Kidney epithelial cell (primary cell): ENCODE data around the gene UVSSA. TPM values are rescaled to one million over a fixed set of nuclear protein-coding genes. Genes with fewer than 3 reads are reported as not detected.

Source experiments
- DNase-seq: peaks from one replicate; pipeline ENCODE4 v3.0.0-alpha.2; 2010; ENCODE audit warnings: low read depth
- H3K27me3 ChIP-seq: 2 replicates; pipeline ENCODE4 v1.6.0; 2011; ENCODE audit warnings: low read length; ENCODE audit not compliant: control insufficient read depth, insufficient read depth
- H3K36me3 ChIP-seq: 2 replicates; pipeline ENCODE4 v1.5.1; 2011; ENCODE audit warnings: low read length; ENCODE audit not compliant: control insufficient read depth, insufficient read depth
- H3K4me3 ChIP-seq: 2 replicates; pipeline ENCODE4 v1.5.1; 2011; ENCODE audit warnings: low read depth, mild to moderate bottlenecking, control low read depth, low read length
- total RNA-seq: library from RNA; depleted of rRNA; stranded (reverse); fragments of >200 nt; gene quantifications from 2 replicates; pipeline ENCODE4 v1.2.3, GENCODE V29; 2015
- TF ChIP-seq, protein P1 (sequence below): IDR thresholded peaks from 2 replicates; pipeline ENCODE4 v1.5.1; 2011; ENCODE audit warnings: mild to moderate bottlenecking, moderate library complexity, low read length, control low read depth, inconsistent platforms; ENCODE audit not compliant: insufficient read depth, poor library complexity, severe bottlenecking

UVSSA gene
- total RNA-seq, 1 donor from 2014 or later: 13.0 TPM

- Histone ChIP-seq H3K27me3 (no peaks in the 10 kb centered on the region), H3K36me3 (no peaks in the 10 kb centered on the region), H3K4me3 (peak overlapping the region; percentile 62)
- TF ChIP-seq, protein P1, sequence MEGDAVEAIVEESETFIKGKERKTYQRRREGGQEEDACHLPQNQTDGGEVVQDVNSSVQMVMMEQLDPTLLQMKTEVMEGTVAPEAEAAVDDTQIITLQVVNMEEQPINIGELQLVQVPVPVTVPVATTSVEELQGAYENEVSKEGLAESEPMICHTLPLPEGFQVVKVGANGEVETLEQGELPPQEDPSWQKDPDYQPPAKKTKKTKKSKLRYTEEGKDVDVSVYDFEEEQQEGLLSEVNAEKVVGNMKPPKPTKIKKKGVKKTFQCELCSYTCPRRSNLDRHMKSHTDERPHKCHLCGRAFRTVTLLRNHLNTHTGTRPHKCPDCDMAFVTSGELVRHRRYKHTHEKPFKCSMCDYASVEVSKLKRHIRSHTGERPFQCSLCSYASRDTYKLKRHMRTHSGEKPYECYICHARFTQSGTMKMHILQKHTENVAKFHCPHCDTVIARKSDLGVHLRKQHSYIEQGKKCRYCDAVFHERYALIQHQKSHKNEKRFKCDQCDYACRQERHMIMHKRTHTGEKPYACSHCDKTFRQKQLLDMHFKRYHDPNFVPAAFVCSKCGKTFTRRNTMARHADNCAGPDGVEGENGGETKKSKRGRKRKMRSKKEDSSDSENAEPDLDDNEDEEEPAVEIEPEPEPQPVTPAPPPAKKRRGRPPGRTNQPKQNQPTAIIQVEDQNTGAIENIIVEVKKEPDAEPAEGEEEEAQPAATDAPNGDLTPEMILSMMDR: no peak
- DNase-seq: no peak
Observed at GRCh38 chr4:1347410-1347864, 429 bp downstream of the UVSSA start.

GRCh38 chr4:1348014-1348513 lies 1.1 kb downstream of the UVSSA start:
- H3K4me3 ChIP-seq: peak overlapping the region; percentile 62
- H3K36me3 ChIP-seq: no peaks in the 10 kb centered on the region
- H3K27me3 ChIP-seq: no peaks in the 10 kb centered on the region
- no peak for DNase-seq
- TF ChIP-seq, protein P1: no peak

- Histone ChIP-seq H3K36me3 (no peaks in the 10 kb centered on the region), H3K27me3 (no peaks in the 10 kb centered on the region)
Observed at GRCh38 chr4:1348746-1349145, 1.7 kb downstream of the UVSSA start.

GRCh38 chr4:1349359-1350168 lies 2.6 kb downstream of the UVSSA start:
- no peak for DNase-seq
- Histone ChIP-seq H3K36me3 (no peaks in the 10 kb centered on the region), H3K4me3 (no peak overlapping the region), H3K27me3 (no peaks in the 10 kb centered on the region)
- TF ChIP-seq, protein P1: no peak

More at GRCh38 chr4:1348746-1349145, 1.7 kb downstream of the UVSSA start:
- DNase-seq: no peak
- TF ChIP-seq, protein P1: no peak
- no peak overlapping the region for H3K4me3 ChIP-seq

DNA sequence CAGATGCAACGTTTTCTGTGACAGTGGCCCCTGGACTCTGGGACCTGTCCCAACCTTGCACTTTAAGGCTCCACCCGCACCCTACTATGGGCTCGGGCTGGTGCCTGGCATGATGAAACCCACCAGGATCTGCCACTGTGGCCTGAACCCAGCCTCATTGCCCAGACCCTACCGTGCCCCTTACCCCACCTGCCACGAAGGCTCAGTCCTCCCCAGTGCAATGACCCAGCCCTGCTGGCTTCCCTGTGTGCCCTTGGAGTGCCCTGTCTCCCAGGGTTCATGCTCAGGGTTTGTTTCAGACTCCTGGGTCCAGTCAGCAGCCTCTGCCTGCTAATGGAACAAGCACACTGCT lies 3.1 kb downstream of the UVSSA start:
- H3K4me3 ChIP-seq: no peak overlapping the region
- TF ChIP-seq, protein P1: no peak
- DNase-seq: no peak
- H3K27me3 ChIP-seq: no peaks in the 10 kb centered on the region
- no peaks in the 10 kb centered on the region for H3K36me3 ChIP-seq
